ENCODE results near the gene ZNF705A.
"Not testable (repeated sequence)": the region's sequence is repeated elsewhere in the genome, so short reads cannot be mapped to it uniquely, and the experiment has no call there.

The ZNF705A gene

GRCh38 chr12:8188088-8188487, 31.3 kb downstream of the ZNF705A start:
- DNase-seq, result not testable (repeated sequence)

- not testable (repeated sequence) for DNase-seq
Observed at GRCh38 chr12:8197685-8198308, 41.0 kb downstream of the ZNF705A start.

- DNase-seq, result not testable (repeated sequence)
Observed at GRCh38 chr12:8218711-8219382, 62.0 kb downstream of the ZNF705A start.

GRCh38 chr12:8221375-8221774, 64.6 kb downstream of the ZNF705A start:
- DNase-seq, result not testable (repeated sequence)

GRCh38 chr12:8221844-8222243, 65.0 kb downstream of the ZNF705A start:
- DNase-seq, result not testable (repeated sequence)

- not testable (repeated sequence) for DNase-seq
Observed at GRCh38 chr12:8222303-8222702, 65.5 kb downstream of the ZNF705A start.

- DNase-seq, result not testable (repeated sequence)
Observed at GRCh38 chr12:8223646-8224045, 66.8 kb downstream of the ZNF705A start.

- DNase-seq, result not testable (repeated sequence)
Observed at GRCh38 chr12:8224782-8225181, 68.0 kb downstream of the ZNF705A start.

- no peak for DNase-seq
Observed at GRCh38 chr12:8226355-8226754, 69.5 kb downstream of the ZNF705A start.

- not testable (repeated sequence) for DNase-seq
Observed at GRCh38 chr12:8226992-8227731, 70.3 kb downstream of the ZNF705A start, which contains the start of gene FAM90A1. Gene FAM90A1, minus strand, starts transcription at chr12:8227618. Its CDS starts 2,786 bp downstream, at chr12:8224832.

- not testable (repeated sequence) for DNase-seq
Observed at GRCh38 chr12:8227732-8228077, 70.9 kb downstream of the ZNF705A start.

- DNase-seq, result not testable (repeated sequence)
Observed at GRCh38 chr12:8228607-8229006, 71.8 kb downstream of the ZNF705A start.

GRCh38 chr12:8229486-8229885, 72.7 kb downstream of the ZNF705A start:
- not testable (repeated sequence) for DNase-seq
